ENCODE measurements around the gene PKD2.

GRCh38 chr4:87982036-87982435, 25.4 kb upstream of the PKD2 start:
- no peak for TF ChIP-seq CTCF (conservative IDR thresholded peaks at IDR 0.05; ENCODE audit: low read length)
- no peak for TF ChIP-seq EZH2phosphoT487 (IDR thresholded peaks at IDR 0.05; ENCODE audit: borderline replicate concordance, low read depth, low read length)

Data from OCI-LY7 (cell line).